H1 (cell line): Measurements from ENCODE around the gene SLC25A20. TPM values are rescaled to one million over a fixed set of nuclear protein-coding genes. Genes with fewer than 3 reads are reported as not detected.
"Not testable (repeated sequence)": the region's sequence is repeated elsewhere in the genome, so short reads cannot be mapped to it uniquely, and the experiment has no call there.

Experiments
- CTCF ChIA-PET: fragments of 300-600 bp; sonication (Branson Sonifier 250); formaldehyde crosslinking; loops from one replicate; lab custom pipeline; 2021; ENCODE audit not compliant: partially characterized antibody; lab: Charles Lee
- POLR2A ChIA-PET: fragments of 300-600 bp; sonication (Branson Sonifier 250); formaldehyde crosslinking; loops from one replicate; lab custom pipeline; 2021; ENCODE audit warnings: inconsistent platforms; ENCODE audit not compliant: partially characterized antibody; lab: Charles Lee
- DNase-seq, 2 experiments: peaks; one replicate each; pipeline versions ENCODE4 v3.0.0 to v3.0.0-alpha.2; 2010 to 2022; ENCODE audit warnings: low spot score in 2 of 2, low read depth in 1 of 2, mixed read lengths in 1 of 2
- FAIRE-seq: peaks from 2 replicates; lab custom pipeline; 2011; peaks lifted over from hg19 to GRCh38; lab: Jason Lieb, UNC
- H2AFZ ChIP-seq: 2 replicates; pipeline ENCODE4 v1.8.1; 2012; ENCODE audit warnings: low read length, inconsistent platforms
- H2AK5ac ChIP-seq: 2 replicates; pipeline ENCODE4 v1.6.1; 2013; ENCODE audit warnings: low read depth, low read length
- H2BK120ac ChIP-seq: replicated peaks from 2 replicates; pipeline ENCODE3; 2013; ENCODE audit warnings: low read depth, low read length, inconsistent platforms
- H2BK12ac ChIP-seq: 2 replicates; pipeline ENCODE4 v1.6.1; 2013; ENCODE audit warnings: low read depth, low read length
- H2BK15ac ChIP-seq: 2 replicates; pipeline ENCODE4 v1.6.1; 2013; ENCODE audit warnings: low read length
- H2BK20ac ChIP-seq: 2 replicates; pipeline ENCODE4 v1.6.1; 2013; ENCODE audit warnings: low read length
- H2BK5ac ChIP-seq: 2 replicates; pipeline ENCODE4 v1.6.1; 2013; ENCODE audit warnings: low read depth, low read length
- H3K14ac ChIP-seq: 2 replicates; pipeline ENCODE4 v1.6.1; 2013; ENCODE audit warnings: inconsistent platforms; ENCODE audit not compliant: insufficient read length
- H3K18ac ChIP-seq: 2 replicates; pipeline ENCODE4 v1.6.1; 2013; ENCODE audit warnings: low read length; ENCODE audit errors: extremely low read depth
- H3K23ac ChIP-seq: 2 replicates; pipeline ENCODE4 v1.6.1; 2013; ENCODE audit warnings: inconsistent platforms; ENCODE audit not compliant: insufficient read length
- H3K23me2 ChIP-seq: 2 replicates; pipeline ENCODE4 v1.6.1; 2013; ENCODE audit warnings: low read depth, low read length
- H3K27ac ChIP-seq: 2 replicates; pipeline ENCODE4 v1.6.1; 2011; ENCODE audit warnings: low read depth, low read length, inconsistent platforms
- H3K27me3 ChIP-seq, 4 experiments: replicated peaks in 1 of 4; 1 replicate in 1 of 4; 2 replicates in 3 of 4; pipeline versions ENCODE4 v1.6.1 to v1.8.1; 2011 to 2013; ENCODE audit warnings: low read length in 3 of 4, mild to moderate bottlenecking in 3 of 4, inconsistent platforms in 2 of 4, mixed read lengths in 2 of 4, moderate library complexity in 1 of 4; ENCODE audit not compliant: control insufficient read depth in 3 of 4, insufficient read depth in 3 of 4; ENCODE audit errors: extremely low read depth in 1 of 4
- H3K36me3 ChIP-seq, 4 experiments: 2 replicates each; pipeline versions ENCODE4 v1.6.1 to v1.8.1; 2011 to 2013; ENCODE audit warnings: mild to moderate bottlenecking in 4 of 4, low read length in 3 of 4, moderate library complexity in 2 of 4, control low read depth in 1 of 4, inconsistent platforms in 1 of 4; ENCODE audit not compliant: insufficient read depth in 4 of 4, control insufficient read depth in 2 of 4
- H3K4ac ChIP-seq: replicated peaks from 2 replicates; pipeline ENCODE3; 2013; ENCODE audit warnings: low read length, low read depth, mixed read lengths, inconsistent platforms; ENCODE audit not compliant: insufficient read length
- H3K4me1 ChIP-seq, 4 experiments: replicated peaks in 1 of 4; 1 replicate in 1 of 4; 2 replicates in 3 of 4; pipeline versions ENCODE4 v1.6.1 to v1.8.1; 2011 to 2013; ENCODE audit warnings: low read length in 3 of 4, inconsistent platforms in 2 of 4, mixed read lengths in 1 of 4; ENCODE audit not compliant: insufficient read depth in 4 of 4, control insufficient read depth in 3 of 4
- H3K4me2 ChIP-seq, 2 experiments: 2 replicates each; pipeline versions ENCODE4 v1.6.1 to v1.8.1; 2011 to 2013; ENCODE audit warnings: low read depth in 2 of 2, low read length in 2 of 2, control low read depth in 1 of 2, inconsistent platforms in 1 of 2, mild to moderate bottlenecking in 1 of 2; ENCODE audit not compliant: insufficient read depth in 1 of 2
- H3K4me3 ChIP-seq, 4 experiments: fragments of 200-600, 300-600 bp in 1 of 4; sonication (generic), shearing (Covaris generic), sonication (Bioruptor Twin) in 1 of 4; 2 replicates each; pipeline versions ENCODE4 v1.5.1 to v1.8.1; 2011 to 2016; ENCODE audit warnings: low read length in 4 of 4, low read depth in 3 of 4, control low read depth in 2 of 4, inconsistent platforms in 2 of 4, mild to moderate bottlenecking in 2 of 4, mixed read lengths in 1 of 4, moderate library complexity in 1 of 4; ENCODE audit not compliant: insufficient read depth in 2 of 4; ENCODE audit errors: extremely low read depth in 1 of 4
- H3K56ac ChIP-seq: replicated peaks from 2 replicates; pipeline ENCODE3; 2013; ENCODE audit warnings: low read depth, mild to moderate bottlenecking, mixed read lengths, low read length, inconsistent platforms; ENCODE audit not compliant: insufficient read length
- H3K79me1 ChIP-seq: 2 replicates; pipeline ENCODE4 v1.6.1; 2013; ENCODE audit warnings: low read depth, low read length, control low read depth
- H3K79me2 ChIP-seq, 2 experiments: 2 replicates each; pipeline versions ENCODE4 v1.6.1 to v1.8.1; 2012 to 2013; ENCODE audit warnings: low read length in 2 of 2, mild to moderate bottlenecking in 2 of 2, inconsistent platforms in 1 of 2; ENCODE audit not compliant: insufficient read depth in 2 of 2, control insufficient read depth in 1 of 2
- H3K9ac ChIP-seq, 4 experiments: replicated peaks in 1 of 4; 1 replicate in 1 of 4; 2 replicates in 3 of 4; pipeline versions ENCODE4 v1.6.1 to v1.8.1; 2011 to 2013; ENCODE audit warnings: low read depth in 3 of 4, low read length in 3 of 4, control low read depth in 2 of 4, mild to moderate bottlenecking in 2 of 4, moderate library complexity in 2 of 4, inconsistent platforms in 1 of 4; ENCODE audit errors: extremely low read depth in 1 of 4
- H3K9me3 ChIP-seq, 2 experiments: 2 replicates each; pipeline versions ENCODE4 v1.6.1 to v1.8.1; 2012 to 2013; ENCODE audit warnings: mild to moderate bottlenecking in 2 of 2, moderate library complexity in 2 of 2, control low read depth in 1 of 2, inconsistent platforms in 1 of 2, low read depth in 1 of 2, low read length in 1 of 2, mixed read lengths in 1 of 2; ENCODE audit not compliant: insufficient read depth in 2 of 2
- H4K20me1 ChIP-seq, 2 experiments: replicated peaks in 1 of 2; 2 replicates each; pipeline versions ENCODE3 to v1.8.1; 2011 to 2013; ENCODE audit warnings: inconsistent platforms in 2 of 2, low read length in 2 of 2, mild to moderate bottlenecking in 1 of 2; ENCODE audit not compliant: insufficient read depth in 2 of 2, control insufficient read depth in 1 of 2
- H4K5ac ChIP-seq: 2 replicates; pipeline ENCODE4 v1.6.1; 2013; ENCODE audit warnings: low read length, low read depth, mixed read lengths, inconsistent platforms; ENCODE audit not compliant: insufficient read length
- H4K8ac ChIP-seq: 2 replicates; pipeline ENCODE4 v1.8.0; 2013; ENCODE audit warnings: mild to moderate bottlenecking, moderate library complexity, low read length, inconsistent platforms; ENCODE audit not compliant: insufficient read depth; ENCODE audit errors: extremely low read depth
- H4K91ac ChIP-seq: replicated peaks from 2 replicates; pipeline ENCODE3; 2013; ENCODE audit warnings: low read length, mixed read lengths, inconsistent platforms; ENCODE audit not compliant: insufficient read length
- SRF ChIP-seq: IDR thresholded peaks from 2 replicates; pipeline ENCODE4 v1.6.1; 2011; ENCODE audit warnings: mild to moderate bottlenecking, low read depth, low read length, moderate library complexity
- WGBS, 2 experiments: shearing (Covaris generic) in 1 of 2; methylation state at CpG; one replicate each; pipeline versions ENCODE4 v1.1.6 to v1.1.7; 2013 to 2015; ENCODE audit warnings: low lambda C conversion rate in 2 of 2, mixed read lengths in 2 of 2, inconsistent platforms in 1 of 2, low coverage in 1 of 2, missing lambda C conversion rate in 1 of 2; ENCODE audit not compliant: insufficient replicate concordance in 2 of 2, insufficient coverage in 1 of 2, insufficient read length in 1 of 2; ENCODE audit errors: extremely low coverage in 1 of 2, missing lambda C conversion rate in 1 of 2; 5-methylcytosine and 5-hydroxymethylcytosine counted together
- polyA plus RNA-seq, 7 experiments: library from polyadenylated mRNA; depleted of rRNA in 3 of 7; stranded (reverse) in 5 of 7; unstranded in 2 of 7; fragments of >200 nt in 5 of 7; fragments of 200-250 nt in 2 of 7; gene quantifications; 1 replicate in 5 of 7; 2 replicates in 1 of 7; 4 replicates in 1 of 7; pipeline versions ENCODE4 v1.2.1 to v1.2.3, GENCODE V29; 2011 to 2013; ENCODE audit warnings: missing spikeins in 2 of 7, mixed read lengths in 2 of 7
- total RNA-seq: library from RNA; stranded (reverse); fragmentation: NEBNext Ultra II Directional; extraction: Animal tissue kit (Norgen Biotek cat#: 25700); gene quantifications from 2 replicates; pipeline ENCODE4 v1.2.1, GENCODE V29; 2021

Gene SLC25A20
- total and polyA plus RNA-seq, 2 of the 8 experiments (the other 6 are each of a cell fraction or from before 2014, with no cell fraction given) = 3.8 to 4.0 TPM

GRCh38 chr3:48915296-48915695 is 16.6 kb upstream of the SLC25A20 start:
- Histone ChIP-seq H3K4me1 (peaks cover 0 to 3% (median 1%) of the 10 kb centered on the region in 4 experiments; a peak in 2 of 7 replicates), H3K27ac (no peak overlapping the region), H3K14ac (no peak overlapping the region), H2BK12ac (no peak overlapping the region), H3K4me2 (no peak overlapping the region), H3K9me3 (no peaks in the 10 kb centered on the region), H3K36me3 (no peaks in the 10 kb centered on the region), H4K8ac (no peak overlapping the region), H3K4ac (no peak overlapping the region), H3K23ac (no peak overlapping the region), H3K79me1 (peaks cover 3% of the 10 kb centered on the region), H4K20me1 (peaks cover 1 to 7% of the 10 kb centered on the region in 2 experiments), H3K18ac (no peak overlapping the region), H4K91ac (no peak overlapping the region), H3K23me2 (peaks cover 4% of the 10 kb centered on the region; the same call in 1 of the 2 replicates), H2AK5ac (no peak overlapping the region), H2AFZ (no peak overlapping the region), H3K4me3 (no peak overlapping the region), H3K9ac (no peak overlapping the region), H3K56ac (no peak overlapping the region), H2BK120ac (no peak overlapping the region), H2BK20ac (no peak overlapping the region), H3K27me3 (no peaks in the 10 kb centered on the region), H4K5ac (no peak overlapping the region), H2BK5ac (no peak overlapping the region), H2BK15ac (no peak overlapping the region), H3K79me2 (peaks cover 8 to 10% of the 10 kb centered on the region in 2 experiments; a peak in 3 of 4 replicates)
- TF ChIP-seq SRF = no peak
- no CpG with 5 or more reads among the region's 1 CpG for WGBS, 2 experiments
- ChIA-PET CTCF (interaction anchor here (1.1 to 1.5 kb wide), 2 partner anchors 71 to 175 kb away, joined by 3 to 7 read pairs; no protein-coding TSS in a partner anchor), POLR2A (interaction anchor here (1.2 kb wide), 1 partner anchor 11 kb away, joined by 5 read pairs; no protein-coding TSS in a partner anchor)
- DNase-seq (no peak), FAIRE-seq (no peak)

DNA sequence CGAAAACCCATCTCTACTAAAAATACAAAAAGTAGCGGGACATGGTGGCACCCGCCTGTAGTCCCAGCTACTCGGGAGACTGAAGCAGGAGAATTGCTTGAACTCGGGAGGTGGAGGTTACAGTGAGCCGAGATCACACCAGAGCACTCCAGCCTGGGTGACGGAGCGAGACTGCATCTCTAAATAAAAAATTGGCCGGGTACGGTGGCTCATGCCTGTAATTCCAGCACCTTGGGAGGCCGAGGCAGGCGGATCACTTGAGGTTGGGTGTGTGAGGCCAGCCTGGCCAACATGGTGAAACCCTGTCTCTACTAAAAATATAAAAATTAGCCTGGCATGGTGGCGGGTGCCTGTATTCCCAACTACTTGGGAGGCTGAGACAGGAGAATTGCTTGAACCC is 8.3 kb upstream of the SLC25A20 start:
- H3K9me3 ChIP-seq, FAIRE-seq, H3K27ac ChIP-seq, H3K27me3 ChIP-seq, H2BK5ac ChIP-seq, H3K23ac ChIP-seq, H2AFZ ChIP-seq, H3K4me2 ChIP-seq, H2BK15ac ChIP-seq, H2BK120ac ChIP-seq, H2AK5ac ChIP-seq, H3K14ac ChIP-seq, H3K56ac ChIP-seq, H3K36me3 ChIP-seq, H2BK20ac ChIP-seq, H3K23me2 ChIP-seq, DNase-seq, H4K5ac ChIP-seq, H3K9ac ChIP-seq, CTCF ChIA-PET, H4K8ac ChIP-seq, H3K18ac ChIP-seq, H2BK12ac ChIP-seq, H3K79me2 ChIP-seq, H4K91ac ChIP-seq, H4K20me1 ChIP-seq, H3K4ac ChIP-seq, H3K79me1 ChIP-seq, H3K4me1 ChIP-seq, H3K4me3 ChIP-seq: not testable (repeated sequence)
- POLR2A ChIA-PET = interaction anchor here (1.2 to 1.3 kb wide), 2 partner anchors 9 to 12 kb away, joined by 3 to 7 read pairs; partner anchors contain the start of gene ARIH2
- WGBS, 2 experiments = 96% methylated on average over 13 of the region's 13 CpGs; no CpG with 5 or more reads in 1 of the 2 experiments
